Loucy (cell line): ENCODE data around the gene ACACB.

ENCODE experiments used
- H2AFZ ChIP-seq: fragments of 200-600 bp; sonication (generic); 2 replicates; pipeline ENCODE4 v1.6.0; 2016; ENCODE audit warnings: antibody characterized with exemption, mild to moderate bottlenecking, low read length, moderate library complexity
- H3F3A ChIP-seq: fragments of 200-600 bp; 2 replicates; pipeline ENCODE4 v1.6.0; 2016; ENCODE audit warnings: antibody characterized with exemption, low read depth, mild to moderate bottlenecking
- H3K27me3 ChIP-seq: fragments of 200-600 bp; sonication (generic); 2 replicates; pipeline ENCODE4 v1.6.1; 2014; ENCODE audit warnings: low read length, mild to moderate bottlenecking; ENCODE audit not compliant: insufficient read depth, poor library complexity, severe bottlenecking
- H3K36me3 ChIP-seq: fragments of 200-600 bp; sonication (generic); 2 replicates; pipeline ENCODE4 v1.6.1; 2016; ENCODE audit warnings: low read length; ENCODE audit not compliant: insufficient read depth
- H3K4me1 ChIP-seq: fragments of 200-600 bp; sonication (generic); 2 replicates; pipeline ENCODE4 v1.5.1; 2014; ENCODE audit warnings: low read length, mild to moderate bottlenecking; ENCODE audit not compliant: insufficient read depth, poor library complexity, severe bottlenecking
- H3K4me2 ChIP-seq: fragments of 200-600 bp; sonication (generic); 2 replicates; pipeline ENCODE4 v1.6.0; 2014; ENCODE audit warnings: antibody characterized with exemption, low read length, low read depth, mild to moderate bottlenecking; ENCODE audit not compliant: poor library complexity, severe bottlenecking
- H3K4me3 ChIP-seq: fragments of 200-600 bp; sonication (generic); 2 replicates; pipeline ENCODE4 v1.5.1; 2014; ENCODE audit warnings: low read length, mild to moderate bottlenecking, mixed read lengths; ENCODE audit not compliant: poor library complexity, severe bottlenecking
- H3K79me2 ChIP-seq: fragments of 200-600 bp; sonication (generic); 2 replicates; pipeline ENCODE4 v1.6.1; 2014; ENCODE audit warnings: low read length; ENCODE audit not compliant: insufficient read depth
- H3K9ac ChIP-seq: fragments of 200-600 bp; sonication (generic); 2 replicates; pipeline ENCODE4 v1.6.0; 2014; ENCODE audit warnings: mild to moderate bottlenecking, low read depth, low read length, moderate library complexity; ENCODE audit not compliant: poor library complexity, severe bottlenecking
- H3K9me2 ChIP-seq: fragments of 200-600 bp; sonication (generic); replicated peaks from 2 replicates; pipeline ENCODE4 v1.6.1; 2016; ENCODE audit warnings: low read depth, low read length, mixed read lengths
- H3K9me3 ChIP-seq: fragments of 200-600 bp; sonication (generic); 2 replicates; pipeline ENCODE4 v1.6.1; 2014; ENCODE audit warnings: mild to moderate bottlenecking, antibody characterized with exemption, low read length, low read depth; ENCODE audit not compliant: insufficient read depth
- H4K20me1 ChIP-seq: fragments of 200-600 bp; sonication (generic); 2 replicates; pipeline ENCODE4 v1.6.0; 2014; ENCODE audit warnings: antibody characterized with exemption, low read length, mild to moderate bottlenecking; ENCODE audit not compliant: insufficient read depth, poor library complexity, severe bottlenecking
- CTCF ChIP-seq: fragments of 200-600 bp; sonication (generic); conservative IDR thresholded peaks from 2 replicates; pipeline ENCODE4 v1.5.1; 2014; ENCODE audit warnings: mild to moderate bottlenecking, antibody characterized with exemption, low read length
- EZH2phosphoT487 ChIP-seq: fragments of 200-600 bp; IDR thresholded peaks from 2 replicates; pipeline ENCODE4 v1.6.1; 2018; ENCODE audit warnings: antibody characterized with exemption, mild to moderate bottlenecking, moderate library complexity, borderline replicate concordance

The ACACB gene

DNA sequence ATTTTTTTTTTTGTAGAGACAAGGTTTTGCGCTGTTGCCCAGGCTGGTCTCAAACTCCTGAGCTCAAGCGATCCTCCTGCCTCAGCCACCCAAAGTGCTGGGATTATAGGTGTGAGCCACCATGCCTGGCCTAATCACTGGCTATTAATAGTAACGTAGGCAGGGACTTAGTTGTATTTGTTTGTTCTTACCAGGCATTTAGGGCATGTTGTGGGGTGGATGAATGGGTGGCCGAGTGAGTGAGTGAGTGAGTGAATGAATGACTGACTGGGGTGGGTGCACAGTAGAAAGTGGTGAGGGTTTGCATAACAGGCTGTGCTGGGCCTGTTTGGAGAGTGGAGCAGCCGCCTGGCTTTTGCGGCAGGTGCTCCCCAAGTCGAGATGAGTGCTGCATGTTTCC is 105.7 kb downstream of the ACACB start:
- H2AFZ ChIP-seq: no peak overlapping the region
- no peaks in the 10 kb centered on the region for H4K20me1 ChIP-seq
- no peaks in the 10 kb centered on the region for H3K9me2 ChIP-seq
- H3K27me3 ChIP-seq: no peaks in the 10 kb centered on the region
- H3K79me2 ChIP-seq: no peaks in the 10 kb centered on the region
- no peaks in the 10 kb centered on the region for H3F3A ChIP-seq
- H3K36me3 ChIP-seq: no peaks in the 10 kb centered on the region
- H3K4me1 ChIP-seq: no peaks in the 10 kb centered on the region
- TF ChIP-seq CTCF (no peak), EZH2phosphoT487 (no peak)
- H3K9me3 ChIP-seq: no peaks in the 10 kb centered on the region
- H3K4me2 ChIP-seq: no peak overlapping the region
- no peak overlapping the region for H3K4me3 ChIP-seq
- H3K9ac ChIP-seq: no peak overlapping the region

- Histone ChIP-seq H3K36me3 (no peaks in the 10 kb centered on the region), H3K9me2 (no peaks in the 10 kb centered on the region), H3K9me3 (no peaks in the 10 kb centered on the region), H3K4me1 (no peaks in the 10 kb centered on the region), H3K27me3 (no peaks in the 10 kb centered on the region), H3K4me3 (no peak overlapping the region), H3F3A (no peaks in the 10 kb centered on the region), H3K4me2 (no peak overlapping the region), H4K20me1 (no peaks in the 10 kb centered on the region), H3K79me2 (no peaks in the 10 kb centered on the region), H3K9ac (no peak overlapping the region), H2AFZ (no peak overlapping the region)
- TF ChIP-seq CTCF (no peak), EZH2phosphoT487 (no peak)
These were observed 106.1 kb downstream of the ACACB start for GRCh38 chr12:109222496-109222895.

GRCh38 chr12:109223211-109223610 is 106.8 kb downstream of the ACACB start:
- H3K9me3 ChIP-seq: no peaks in the 10 kb centered on the region
- TF ChIP-seq EZH2phosphoT487 (no peak), CTCF (no peak)
- H3K27me3 ChIP-seq: no peaks in the 10 kb centered on the region

More at GRCh38 chr12:109223211-109223610, 106.8 kb downstream of the ACACB start:
- Histone ChIP-seq H3F3A (no peaks in the 10 kb centered on the region), H2AFZ (no peak overlapping the region), H3K4me1 (no peaks in the 10 kb centered on the region), H3K4me3 (no peak overlapping the region), H3K79me2 (no peaks in the 10 kb centered on the region), H3K9me2 (no peaks in the 10 kb centered on the region), H3K4me2 (no peak overlapping the region), H4K20me1 (no peaks in the 10 kb centered on the region), H3K9ac (no peak overlapping the region), H3K36me3 (no peaks in the 10 kb centered on the region)
